ENCODE measurements around the gene GRIK3.
A peak's percentile ranks its signal among the peaks of the same experiment; 100 is the strongest.

The GRIK3 gene

DNA sequence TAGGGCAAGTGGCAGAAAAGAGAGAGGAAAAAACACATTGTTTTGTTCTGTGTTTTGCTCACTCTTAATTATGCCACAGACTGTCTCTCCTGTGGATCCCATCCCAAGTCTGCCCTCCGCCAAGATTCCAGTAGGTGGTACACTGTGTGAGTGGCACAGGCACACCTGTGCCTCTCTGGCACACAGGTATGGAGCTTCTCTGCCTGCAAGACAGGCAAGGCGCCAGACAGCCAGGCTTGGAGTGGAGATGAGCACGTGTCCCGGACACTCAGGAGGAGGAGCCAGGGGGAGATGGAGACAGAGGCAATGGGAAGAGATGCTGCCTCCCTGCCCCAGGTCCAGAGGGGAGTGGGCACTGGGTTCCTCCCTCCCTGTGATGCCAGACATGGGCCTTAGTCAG is 6.5 kb upstream of the GRIK3 start:
- POLR2A ChIA-PET = no interaction called here
- H3K4me1 ChIP-seq (ENCODE audit: control insufficient read depth, insufficient read depth, low read length) = no peaks in the 10 kb centered on the region
- CTCF ChIA-PET = no interaction called here
- TF ChIP-seq, protein P1, sequence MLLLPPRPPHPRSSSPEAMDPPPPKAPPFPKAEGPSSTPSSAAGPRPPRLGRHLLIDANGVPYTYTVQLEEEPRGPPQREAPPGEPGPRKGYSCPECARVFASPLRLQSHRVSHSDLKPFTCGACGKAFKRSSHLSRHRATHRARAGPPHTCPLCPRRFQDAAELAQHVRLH (tag by site-specific recombination; IDR thresholded peaks at IDR 0.05) = no peak
- 0 out of 2 replicates have a peak, but pooled peaks have one; percentile 22 for TF ChIP-seq ZNF335 (tag by site-specific recombination; conservative IDR thresholded peaks at IDR 0.05)
- H3K9me3 ChIP-seq (ENCODE audit: control insufficient read depth, insufficient read depth, low read depth, low read length) = no peaks in the 10 kb centered on the region
- no peak overlapping the region for H3K4me3 ChIP-seq (ENCODE audit: low read depth, low read length)
- H3K36me3 ChIP-seq (ENCODE audit: control insufficient read depth in 2 of 2, insufficient read depth in 1 of 2, low read length in 2 of 2) = no peaks in the 10 kb centered on the region
- H3K27ac ChIP-seq (ENCODE audit: extremely low read depth, low read depth, low read length) = no peak overlapping the region

DNA sequence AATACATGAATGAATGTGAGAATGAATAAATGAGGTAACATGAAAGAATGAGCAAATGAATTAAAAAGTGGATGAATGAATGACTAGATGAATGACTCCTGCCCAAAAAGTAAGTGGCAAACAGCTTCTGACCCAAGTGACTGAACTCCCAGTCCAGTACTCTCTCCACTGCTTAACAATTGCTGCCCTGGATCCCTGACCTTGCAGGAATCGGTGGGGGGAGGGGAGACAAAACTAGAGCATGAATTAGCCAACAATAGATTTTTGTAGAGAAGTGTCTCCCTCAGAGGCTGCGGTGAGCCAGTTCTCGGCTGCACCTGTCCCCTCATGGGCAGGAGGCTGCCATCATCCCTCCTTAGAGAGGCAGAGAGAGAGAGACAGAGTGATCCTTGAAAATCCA is 5.9 kb upstream of the GRIK3 start:
- no peak overlapping the region for H3K27ac ChIP-seq (ENCODE audit: extremely low read depth, low read depth, low read length)
- TF ChIP-seq KLF7 (tag by site-specific recombination; IDR thresholded peaks at IDR 0.05; ENCODE audit: borderline replicate concordance) = no peak
- no peak for TF ChIP-seq ZNF416 (tag by site-specific recombination; IDR thresholded peaks at IDR 0.05)
- no peak for TF ChIP-seq ZNF302 (tag by site-specific recombination; IDR thresholded peaks at IDR 0.05; ENCODE audit: low read depth)
- no peak for TF ChIP-seq ZNF561 (tag by site-specific recombination; IDR thresholded peaks at IDR 0.05; ENCODE audit: borderline replicate concordance)
- TF ChIP-seq, protein P2, sequence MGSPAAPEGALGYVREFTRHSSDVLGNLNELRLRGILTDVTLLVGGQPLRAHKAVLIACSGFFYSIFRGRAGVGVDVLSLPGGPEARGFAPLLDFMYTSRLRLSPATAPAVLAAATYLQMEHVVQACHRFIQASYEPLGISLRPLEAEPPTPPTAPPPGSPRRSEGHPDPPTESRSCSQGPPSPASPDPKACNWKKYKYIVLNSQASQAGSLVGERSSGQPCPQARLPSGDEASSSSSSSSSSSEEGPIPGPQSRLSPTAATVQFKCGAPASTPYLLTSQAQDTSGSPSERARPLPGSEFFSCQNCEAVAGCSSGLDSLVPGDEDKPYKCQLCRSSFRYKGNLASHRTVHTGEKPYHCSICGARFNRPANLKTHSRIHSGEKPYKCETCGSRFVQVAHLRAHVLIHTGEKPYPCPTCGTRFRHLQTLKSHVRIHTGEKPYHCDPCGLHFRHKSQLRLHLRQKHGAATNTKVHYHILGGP (tag by site-specific recombination; IDR thresholded peaks at IDR 0.05) = no peak
- TF ChIP-seq MEIS1 (CRISPR knock-in tag; IDR thresholded peaks at IDR 0.05; ENCODE audit: borderline replicate concordance) = no peak
- no peak for TF ChIP-seq GFI1B (tag by site-specific recombination; IDR thresholded peaks at IDR 0.05)
- TF ChIP-seq, protein P3, sequence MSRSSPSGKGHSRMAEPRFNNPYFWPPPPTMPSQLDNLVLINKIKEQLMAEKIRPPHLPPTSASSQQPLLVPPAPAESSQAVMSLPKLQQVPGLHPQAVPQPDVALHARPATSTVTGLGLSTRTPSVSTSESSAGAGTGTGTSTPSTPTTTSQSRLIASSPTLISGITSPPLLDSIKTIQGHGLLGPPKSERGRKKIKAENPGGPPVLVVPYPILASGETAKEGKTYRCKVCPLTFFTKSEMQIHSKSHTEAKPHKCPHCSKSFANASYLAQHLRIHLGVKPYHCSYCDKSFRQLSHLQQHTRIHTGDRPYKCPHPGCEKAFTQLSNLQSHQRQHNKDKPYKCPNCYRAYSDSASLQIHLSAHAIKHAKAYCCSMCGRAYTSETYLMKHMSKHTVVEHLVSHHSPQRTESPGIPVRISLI (tag by site-specific recombination; IDR thresholded peaks at IDR 0.05) = no peak
- H3K36me3 ChIP-seq (ENCODE audit: control insufficient read depth in 2 of 2, insufficient read depth in 1 of 2, low read length in 2 of 2) = no peaks in the 10 kb centered on the region
- ChIA-PET POLR2A (no interaction called here), CTCF (no interaction called here)
- no peak overlapping the region for H3K4me3 ChIP-seq (ENCODE audit: low read depth, low read length)
- H3K9me3 ChIP-seq (ENCODE audit: control insufficient read depth, insufficient read depth, low read depth, low read length) = no peaks in the 10 kb centered on the region
- H3K4me1 ChIP-seq (ENCODE audit: control insufficient read depth, insufficient read depth, low read length) = no peaks in the 10 kb centered on the region

DNA sequence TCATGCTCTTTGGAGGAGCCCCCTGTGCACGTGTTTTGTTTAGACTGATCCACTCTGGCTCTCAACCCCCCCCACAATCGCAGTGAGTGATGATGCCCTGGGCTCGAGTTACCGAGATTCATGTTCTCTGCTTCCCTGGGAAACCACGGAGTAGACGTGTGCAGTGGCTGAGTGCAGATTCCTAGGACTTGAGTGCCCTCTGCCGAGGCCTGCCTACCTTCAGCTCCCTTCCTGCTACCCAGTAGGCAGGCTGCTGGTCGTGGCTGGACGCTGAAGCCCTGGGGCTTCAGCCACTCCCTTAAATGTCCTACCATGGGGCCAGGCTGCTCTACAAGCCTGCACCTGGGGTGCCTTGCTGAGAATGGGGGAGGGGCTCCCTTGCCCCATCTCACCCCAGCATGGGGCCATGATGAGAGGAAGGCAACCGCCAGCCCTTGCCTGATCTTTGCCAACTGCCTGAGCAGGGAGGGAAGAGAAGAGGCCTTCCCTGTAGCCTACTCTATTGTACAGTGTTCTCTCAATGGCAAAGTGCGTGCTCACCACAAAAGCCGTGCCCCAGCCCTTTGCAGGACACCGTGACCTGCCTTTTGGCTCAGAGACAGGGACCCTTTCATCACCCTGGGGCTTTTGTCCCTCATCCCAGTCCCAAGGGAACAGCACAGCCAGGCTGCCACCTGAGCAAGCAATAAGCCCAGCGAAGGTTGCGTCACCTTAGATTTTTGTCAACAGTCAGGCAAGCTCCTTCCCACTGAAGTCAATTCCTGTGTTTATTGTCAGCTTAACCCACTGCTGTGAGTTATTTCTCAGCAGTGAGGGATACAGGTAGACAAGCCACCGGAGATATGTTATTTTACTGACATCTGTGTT is 4.1 kb upstream of the GRIK3 start:
- H3K4me1 ChIP-seq (ENCODE audit: control insufficient read depth, insufficient read depth, low read length) = no peaks in the 10 kb centered on the region
- H3K36me3 ChIP-seq (ENCODE audit: control insufficient read depth in 2 of 2, insufficient read depth in 1 of 2, low read length in 2 of 2) = no peaks in the 10 kb centered on the region
- POLR2A ChIA-PET = no interaction called here
- H3K9me3 ChIP-seq (ENCODE audit: control insufficient read depth, insufficient read depth, low read depth, low read length) = no peaks in the 10 kb centered on the region
- no peak overlapping the region for H3K4me3 ChIP-seq (ENCODE audit: low read depth, low read length)
- no peak overlapping the region for H3K27ac ChIP-seq (ENCODE audit: extremely low read depth, low read depth, low read length)
- CTCF ChIA-PET = interaction anchor here (0.6 to 0.7 kb wide), 3 partner anchors 21 to 462 kb away, joined by 3 to 7 read pairs (median 4); no protein-coding TSS in a partner anchor
- no peak for TF ChIP-seq SP3 (tag by site-specific recombination; IDR thresholded peaks at IDR 0.05)
- TF ChIP-seq, protein P2 (tag by site-specific recombination; IDR thresholded peaks at IDR 0.05) = no peak
- TF ChIP-seq ZFP3 (tag by site-specific recombination; IDR thresholded peaks at IDR 0.05; ENCODE audit: low read depth) = no peak
- TF ChIP-seq, protein P4, sequence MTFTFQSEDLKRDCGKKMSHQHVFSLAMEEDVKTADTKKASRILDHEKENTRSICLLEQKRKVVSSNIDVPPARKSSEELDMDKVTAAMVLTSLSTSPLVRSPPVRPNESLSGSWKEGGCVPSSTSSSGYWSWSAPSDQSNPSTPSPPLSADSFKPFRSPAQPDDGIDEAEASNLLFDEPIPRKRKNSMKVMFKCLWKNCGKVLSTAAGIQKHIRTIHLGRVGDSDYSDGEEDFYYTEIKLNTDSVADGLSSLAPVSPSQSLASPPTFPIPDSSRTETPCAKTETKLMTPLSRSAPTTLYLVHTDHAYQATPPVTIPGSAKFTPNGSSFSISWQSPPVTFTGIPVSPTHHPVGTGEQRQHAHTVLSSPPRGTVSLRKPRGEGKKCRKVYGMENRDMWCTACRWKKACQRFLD (tag by site-specific recombination; IDR thresholded peaks at IDR 0.05) = no peak
- no peak for TF ChIP-seq GLIS1 (tag by site-specific recombination; IDR thresholded peaks at IDR 0.05)
- no peak for TF ChIP-seq ZFHX2 (tag by site-specific recombination; conservative IDR thresholded peaks at IDR 0.05)
- TF ChIP-seq KLF7 (tag by site-specific recombination; IDR thresholded peaks at IDR 0.05; ENCODE audit: borderline replicate concordance) = no peak
- TF ChIP-seq, protein P3 (tag by site-specific recombination; IDR thresholded peaks at IDR 0.05) = no peak
- TF ChIP-seq GLI2 (tag by site-specific recombination; IDR thresholded peaks at IDR 0.05; ENCODE audit: borderline replicate concordance, low read depth) = no peak
- TF ChIP-seq TRIM28 (IDR thresholded peaks at IDR 0.05; ENCODE audit: borderline replicate concordance, low read length) = no peak
- TF ChIP-seq, protein P5, sequence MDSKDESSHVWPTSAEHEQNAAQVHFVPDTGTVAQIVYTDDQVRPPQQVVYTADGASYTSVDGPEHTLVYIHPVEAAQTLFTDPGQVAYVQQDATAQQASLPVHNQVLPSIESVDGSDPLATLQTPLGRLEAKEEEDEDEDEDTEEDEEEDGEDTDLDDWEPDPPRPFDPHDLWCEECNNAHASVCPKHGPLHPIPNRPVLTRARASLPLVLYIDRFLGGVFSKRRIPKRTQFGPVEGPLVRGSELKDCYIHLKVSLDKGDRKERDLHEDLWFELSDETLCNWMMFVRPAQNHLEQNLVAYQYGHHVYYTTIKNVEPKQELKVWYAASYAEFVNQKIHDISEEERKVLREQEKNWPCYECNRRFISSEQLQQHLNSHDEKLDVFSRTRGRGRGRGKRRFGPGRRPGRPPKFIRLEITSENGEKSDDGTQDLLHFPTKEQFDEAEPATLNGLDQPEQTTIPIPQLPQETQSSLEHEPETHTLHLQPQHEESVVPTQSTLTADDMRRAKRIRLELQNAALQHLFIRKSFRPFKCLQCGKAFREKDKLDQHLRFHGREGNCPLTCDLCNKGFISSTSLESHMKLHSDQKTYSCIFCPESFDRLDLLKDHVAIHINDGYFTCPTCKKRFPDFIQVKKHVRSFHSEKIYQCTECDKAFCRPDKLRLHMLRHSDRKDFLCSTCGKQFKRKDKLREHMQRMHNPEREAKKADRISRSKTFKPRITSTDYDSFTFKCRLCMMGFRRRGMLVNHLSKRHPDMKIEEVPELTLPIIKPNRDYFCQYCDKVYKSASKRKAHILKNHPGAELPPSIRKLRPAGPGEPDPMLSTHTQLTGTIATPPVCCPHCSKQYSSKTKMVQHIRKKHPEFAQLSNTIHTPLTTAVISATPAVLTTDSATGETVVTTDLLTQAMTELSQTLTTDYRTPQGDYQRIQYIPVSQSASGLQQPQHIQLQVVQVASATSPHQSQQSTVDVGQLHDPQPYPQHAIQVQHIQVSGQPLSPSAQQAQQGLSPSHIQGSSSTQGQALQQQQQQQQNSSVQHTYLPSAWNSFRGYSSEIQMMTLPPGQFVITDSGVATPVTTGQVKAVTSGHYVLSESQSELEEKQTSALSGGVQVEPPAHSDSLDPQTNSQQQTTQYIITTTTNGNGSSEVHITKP (tag by site-specific recombination; IDR thresholded peaks at IDR 0.05) = peak; percentile 97
- TF ChIP-seq ZNF560 (tag by site-specific recombination; IDR thresholded peaks at IDR 0.05; ENCODE audit: borderline replicate concordance) = no peak
